Amygdala (tissue), 56 donors: ENCODE measurements around the gene PIP4K2C.
"Not testable (repeated sequence)": the region's sequence is repeated elsewhere in the genome, so short reads cannot be mapped to it uniquely, and the experiment has no call there.

Experiments
- DNase-seq, 56 donors: peaks; one replicate each; lab custom pipeline; 2025; lab: John Stamatoyannopoulos, UW

The PIP4K2C gene

DNA sequence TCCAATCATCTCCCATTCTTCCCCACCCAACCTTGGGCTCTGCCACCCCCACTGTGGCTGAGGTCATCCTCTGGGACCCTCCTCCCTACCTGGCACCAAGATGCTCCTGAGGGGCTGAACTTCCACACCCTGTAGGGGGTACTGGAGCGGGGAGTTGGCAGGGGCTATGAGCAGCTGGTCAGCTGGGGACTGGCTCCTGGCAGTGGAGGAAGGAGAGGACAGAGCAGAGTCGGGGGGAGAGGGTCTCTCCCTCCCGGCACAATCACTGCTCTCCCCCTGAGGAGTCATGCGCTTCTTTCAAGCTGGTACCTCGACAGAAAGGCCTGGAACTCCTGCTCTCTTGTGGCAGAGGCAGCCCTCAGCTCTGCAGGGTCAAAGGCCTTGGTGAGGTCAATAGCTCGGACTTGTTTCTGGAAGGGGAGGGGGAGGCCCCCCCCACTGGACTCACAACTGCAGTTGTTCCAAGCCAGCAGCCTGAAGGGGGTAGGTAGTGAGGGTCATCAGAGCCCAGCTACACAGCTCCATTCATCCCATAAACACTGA lies 40.0 kb downstream of the PIP4K2C start:
- DNase-seq: no peak

GRCh38 chr12:57631566-57632072 lies 40.6 kb downstream of the PIP4K2C start:
- no peak for DNase-seq

GRCh38 chr12:57632073-57632957 lies 41.3 kb downstream of the PIP4K2C start:
- DNase-seq: peak in 2 of 56 donors; percentile 36 to 44

- peak in 28 of 56 donors; percentile 16 to 68 (median 45) for DNase-seq
Observed at GRCh38 chr12:57632958-57633840, 42.2 kb downstream of the PIP4K2C start, which contains the start of gene B4GALNT1. Gene B4GALNT1 (minus strand): TSS chr12:57633201. CDS start chr12:57632132, 1,069 bp downstream.

DNA sequence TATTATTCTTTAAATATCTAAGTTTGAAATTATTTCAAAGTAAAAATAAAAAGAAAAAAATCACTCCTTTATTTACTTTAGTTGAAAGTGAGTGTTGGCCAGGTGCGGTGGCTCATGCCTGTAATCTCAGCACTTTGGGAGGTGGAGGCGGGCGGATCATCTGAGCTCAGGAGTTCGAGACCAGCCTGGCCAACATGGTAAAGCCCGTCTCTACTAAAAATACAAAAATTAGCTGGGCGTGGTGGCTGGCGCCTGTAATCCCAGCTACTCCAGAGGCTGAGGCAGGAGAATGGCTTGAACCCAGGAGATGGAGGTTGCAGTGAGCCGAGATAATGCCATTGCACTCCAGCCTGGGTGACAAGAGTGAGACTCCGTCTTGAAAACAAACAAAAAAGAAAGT lies 45.7 kb downstream of the PIP4K2C start:
- DNase-seq: not testable (repeated sequence)

DNA sequence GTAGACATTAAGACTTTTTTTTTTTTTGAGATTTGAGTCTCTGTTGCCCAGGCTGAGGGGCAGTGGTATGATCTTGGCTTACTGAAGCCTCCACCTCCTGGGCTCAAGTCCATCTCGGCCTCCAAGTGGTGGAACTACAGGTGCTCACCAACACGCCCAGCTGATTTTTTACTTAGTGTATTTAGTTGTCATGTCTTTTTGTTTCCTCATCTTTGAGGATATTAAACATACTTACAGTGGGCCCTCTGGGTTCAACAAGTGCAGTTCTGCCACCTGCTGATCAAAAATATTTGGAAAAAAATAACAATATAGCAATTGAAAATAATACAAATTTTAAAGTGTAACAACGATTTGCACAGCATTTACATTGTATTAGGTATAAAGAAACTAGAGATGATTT lies 46.4 kb downstream of the PIP4K2C start:
- DNase-seq: no peak

GRCh38 chr12:57638096-57638495 lies 47.1 kb downstream of the PIP4K2C start:
- no peak for DNase-seq

DNA sequence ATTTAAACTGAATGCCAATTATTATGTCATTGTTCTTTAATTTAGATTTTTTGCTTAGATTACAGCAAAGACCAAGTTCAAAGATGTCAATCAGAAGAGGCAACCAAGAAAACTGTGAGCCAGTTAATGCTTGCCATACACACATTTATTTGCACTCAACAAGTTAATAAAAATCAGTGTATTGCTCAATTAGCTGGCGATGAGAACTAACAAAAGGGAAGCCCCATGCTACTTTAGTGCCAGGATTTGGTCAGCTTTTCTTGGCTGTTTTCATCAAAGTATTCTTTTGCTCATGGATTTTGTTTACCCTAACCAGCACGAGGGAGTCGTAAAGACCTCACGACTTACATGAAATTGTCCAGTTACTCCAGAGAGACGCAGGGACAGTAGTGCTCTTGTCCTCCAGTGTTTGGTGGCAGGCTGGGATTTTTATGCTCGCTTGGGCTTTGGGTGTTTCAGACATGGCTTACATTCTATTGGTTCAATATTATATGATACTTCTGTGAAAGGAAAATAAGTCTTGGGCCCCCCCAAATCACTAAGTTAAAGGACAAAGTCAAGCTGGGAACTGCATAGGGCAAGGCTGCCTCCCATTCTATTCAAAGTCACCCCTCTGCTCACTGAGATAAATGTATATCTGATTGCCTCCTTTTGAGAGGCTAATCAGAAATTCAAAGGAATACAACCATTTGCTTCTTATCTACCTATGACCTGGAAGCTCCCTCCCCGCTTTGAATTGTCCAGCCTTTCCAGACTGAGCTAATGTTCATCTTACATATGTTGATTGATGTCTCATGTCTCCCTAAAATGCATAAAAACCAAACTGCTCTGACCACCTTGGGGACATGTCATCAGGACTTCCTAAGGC lies 49.4 kb downstream of the PIP4K2C start:
- DNase-seq: no peak

- no peak for DNase-seq
Observed at GRCh38 chr12:57641699-57642442, 50.9 kb downstream of the PIP4K2C start.

GRCh38 chr12:57645990-57646658 lies 55.1 kb downstream of the PIP4K2C start:
- not testable (repeated sequence) for DNase-seq

- not testable (repeated sequence) for DNase-seq
Observed at GRCh38 chr12:57646659-57647049, 55.7 kb downstream of the PIP4K2C start.
